Brain microvascular endothelial cell (primary cell): ENCODE results near the gene AHRR.

ENCODE experiments used
- DNase-seq: peaks from one replicate; pipeline ENCODE4 v3.0.0-alpha.2; 2020
- H3K27ac ChIP-seq: fragments of 250-450 bp; sonication (Bioruptor Pico); 2 replicates; pipeline ENCODE4 v1.5.1; 2020; ENCODE audit warnings: mild to moderate bottlenecking, moderate library complexity
- H3K27me3 ChIP-seq: fragments of 250-450 bp; sonication (Bioruptor Pico); replicated peaks from 2 replicates; pipeline ENCODE4 v1.5.1; 2020; ENCODE audit warnings: mild to moderate bottlenecking
- H3K36me3 ChIP-seq: fragments of 250-450 bp; sonication (Bioruptor Pico); replicated peaks from 2 replicates; pipeline ENCODE4 v1.5.1; 2020; ENCODE audit warnings: mild to moderate bottlenecking
- H3K4me3 ChIP-seq: 2 replicates; pipeline ENCODE4 v1.5.1; 2011; ENCODE audit warnings: low read depth, mild to moderate bottlenecking, control low read depth, low read length, moderate library complexity
- in situ Hi-C: cut with HindIII; loops from 2 replicates; pipeline ENCODE4 v1.10.0; 2017; ENCODE audit warnings: low sequenced_read_pairs, low pct_ligation_motif_present
- TF ChIP-seq, protein P1 (sequence below): IDR thresholded peaks from 2 replicates; pipeline ENCODE4 v1.5.1; 2011; ENCODE audit warnings: low read depth, mild to moderate bottlenecking, moderate library complexity, low read length, control low read depth, inconsistent platforms; ENCODE audit errors: missing control alignments

The AHRR gene

DNA sequence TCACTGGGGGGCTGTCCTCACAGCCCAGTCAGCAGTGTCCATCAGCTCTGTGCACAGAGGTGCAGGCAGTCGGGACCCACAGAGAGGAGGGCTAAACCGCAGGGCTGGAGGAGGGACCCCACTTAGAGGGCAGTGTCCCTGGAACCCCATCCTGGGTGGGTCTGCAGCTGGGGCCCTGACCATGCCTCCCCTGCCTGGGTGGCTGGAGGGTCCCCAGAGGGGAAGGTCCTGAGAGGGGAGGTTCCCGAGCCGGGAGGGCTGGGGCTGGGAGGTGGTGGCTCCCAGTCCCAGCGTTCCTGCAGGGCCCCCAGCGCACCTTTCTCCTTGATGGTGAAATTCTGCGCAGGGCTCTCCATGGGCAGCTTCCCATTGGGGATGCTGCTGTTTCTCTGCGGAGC, 154.2 kb downstream of the AHRR start:
- TF ChIP-seq, protein P1, sequence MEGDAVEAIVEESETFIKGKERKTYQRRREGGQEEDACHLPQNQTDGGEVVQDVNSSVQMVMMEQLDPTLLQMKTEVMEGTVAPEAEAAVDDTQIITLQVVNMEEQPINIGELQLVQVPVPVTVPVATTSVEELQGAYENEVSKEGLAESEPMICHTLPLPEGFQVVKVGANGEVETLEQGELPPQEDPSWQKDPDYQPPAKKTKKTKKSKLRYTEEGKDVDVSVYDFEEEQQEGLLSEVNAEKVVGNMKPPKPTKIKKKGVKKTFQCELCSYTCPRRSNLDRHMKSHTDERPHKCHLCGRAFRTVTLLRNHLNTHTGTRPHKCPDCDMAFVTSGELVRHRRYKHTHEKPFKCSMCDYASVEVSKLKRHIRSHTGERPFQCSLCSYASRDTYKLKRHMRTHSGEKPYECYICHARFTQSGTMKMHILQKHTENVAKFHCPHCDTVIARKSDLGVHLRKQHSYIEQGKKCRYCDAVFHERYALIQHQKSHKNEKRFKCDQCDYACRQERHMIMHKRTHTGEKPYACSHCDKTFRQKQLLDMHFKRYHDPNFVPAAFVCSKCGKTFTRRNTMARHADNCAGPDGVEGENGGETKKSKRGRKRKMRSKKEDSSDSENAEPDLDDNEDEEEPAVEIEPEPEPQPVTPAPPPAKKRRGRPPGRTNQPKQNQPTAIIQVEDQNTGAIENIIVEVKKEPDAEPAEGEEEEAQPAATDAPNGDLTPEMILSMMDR = no peak
- Histone ChIP-seq H3K36me3 (no peaks in the 10 kb centered on the region), H3K4me3 (no peak overlapping the region), H3K27me3 (peaks cover 32% of the 10 kb centered on the region), H3K27ac (no peak overlapping the region)
- no peak for DNase-seq
- in situ Hi-C loops = no loop called here

DNA sequence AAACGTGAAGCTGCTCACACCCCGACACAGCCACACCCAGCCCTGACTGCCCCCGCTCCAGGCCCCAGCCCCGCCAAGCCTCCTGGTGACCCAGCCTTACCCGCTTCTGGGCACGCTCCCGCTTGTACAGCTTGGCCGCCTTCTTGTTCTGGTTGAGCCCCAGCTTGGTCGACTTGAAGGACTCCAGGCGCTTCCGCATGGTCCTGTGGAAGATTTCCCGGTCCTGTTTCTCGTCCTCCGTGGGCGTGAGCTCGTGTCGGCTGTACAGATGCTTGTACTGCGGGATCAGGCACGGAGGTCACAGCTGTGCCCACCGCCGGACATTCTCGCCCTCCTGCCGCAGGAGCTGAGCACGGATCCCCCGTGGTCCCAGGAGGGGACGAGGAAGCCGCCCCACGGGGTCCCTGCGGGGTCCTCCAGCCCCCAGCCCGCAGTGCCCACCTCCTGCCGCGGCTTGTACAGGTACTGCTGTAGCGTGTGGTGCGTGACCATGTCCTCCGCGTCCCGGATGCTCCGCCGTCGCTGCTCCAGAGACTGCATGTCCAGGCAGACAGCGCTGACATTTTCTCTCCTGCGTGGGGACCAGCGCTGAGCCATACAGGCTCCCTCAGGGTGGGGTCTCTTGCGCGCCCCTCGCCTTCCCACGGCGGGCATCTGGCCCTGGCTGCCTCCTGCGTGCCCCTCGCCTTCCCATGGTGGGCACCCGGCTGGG, 154.7 kb downstream of the AHRR start:
- in situ Hi-C loops = no loop called here
- Histone ChIP-seq H3K4me3 (no peak overlapping the region), H3K36me3 (no peaks in the 10 kb centered on the region), H3K27ac (no peak overlapping the region), H3K27me3 (peaks cover 32% of the 10 kb centered on the region)
- TF ChIP-seq, protein P1 = no peak
- no peak for DNase-seq

DNA sequence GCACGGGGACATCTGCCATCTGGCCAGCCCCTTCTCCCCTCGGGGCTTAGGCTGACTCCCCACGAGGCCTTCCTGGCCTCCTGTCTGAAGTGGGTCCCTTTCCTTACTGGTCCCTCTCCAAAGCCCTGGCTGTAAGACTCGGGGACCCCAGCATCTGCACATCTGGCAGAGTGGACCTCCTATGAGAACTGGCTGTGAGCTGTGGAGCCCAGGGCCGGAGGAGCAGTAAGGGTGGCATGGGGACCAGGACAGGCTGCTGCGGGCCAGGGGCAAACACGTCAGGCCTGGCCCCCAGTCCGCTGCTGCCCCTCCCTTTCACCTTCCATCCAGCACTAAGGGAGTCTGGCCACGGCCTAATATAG, 155.3 kb downstream of the AHRR start:
- in situ Hi-C loops = no loop called here
- Histone ChIP-seq H3K27me3 (peaks cover 32% of the 10 kb centered on the region), H3K4me3 (no peak overlapping the region), H3K36me3 (no peaks in the 10 kb centered on the region), H3K27ac (no peak overlapping the region)
- TF ChIP-seq, protein P1 = no peak
- DNase-seq = no peak

DNA sequence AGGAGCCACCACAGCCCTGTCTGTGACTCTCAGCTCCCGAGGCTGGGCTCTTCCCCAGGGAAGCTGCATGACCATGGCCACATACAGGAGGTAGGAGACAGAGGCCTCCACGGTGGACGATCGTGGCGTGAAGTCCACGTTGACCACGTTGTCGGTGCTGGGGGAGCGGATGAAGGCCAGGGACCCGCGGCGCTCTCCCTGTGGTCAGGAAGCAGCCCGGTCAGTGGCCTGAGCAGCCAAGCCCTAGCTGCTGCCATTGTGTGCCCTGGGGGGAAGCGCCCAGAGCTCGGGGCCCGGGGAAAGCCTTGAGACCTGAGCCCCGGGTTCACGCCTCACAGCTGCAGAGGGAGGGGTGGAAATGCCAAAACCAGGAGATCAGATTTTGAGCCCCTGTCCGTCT, 155.7 kb downstream of the AHRR start:
- peaks cover 32% of the 10 kb centered on the region for H3K27me3 ChIP-seq
- in situ Hi-C loops = no loop called here
- no peak overlapping the region for H3K4me3 ChIP-seq
- no peak overlapping the region for H3K27ac ChIP-seq
- no peak for DNase-seq
- TF ChIP-seq, protein P1 = no peak
- H3K36me3 ChIP-seq = no peaks in the 10 kb centered on the region

DNA sequence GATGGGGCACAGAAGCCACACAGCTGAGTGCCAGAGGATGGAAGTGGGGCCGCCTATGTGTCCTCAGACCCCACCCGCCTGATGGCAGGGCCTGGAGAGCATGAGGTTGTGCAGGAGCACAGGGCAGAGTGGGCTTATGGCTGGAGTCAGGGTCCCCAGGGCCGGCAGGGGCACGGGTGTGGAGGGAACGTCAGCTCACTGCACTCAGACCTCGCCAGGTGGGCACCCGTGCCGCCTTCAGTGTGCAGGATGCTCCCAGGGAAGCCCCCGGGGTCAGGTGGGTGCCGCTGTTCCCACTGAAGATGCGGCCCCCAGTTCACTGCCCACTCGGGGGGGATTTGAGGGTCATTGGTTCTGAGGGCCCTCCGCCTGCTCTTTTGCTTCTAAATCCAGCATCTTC, 156.4 kb downstream of the AHRR start:
- H3K27me3 ChIP-seq = peaks cover 32% of the 10 kb centered on the region
- TF ChIP-seq, protein P1 = no peak
- DNase-seq = no peak
- no peaks in the 10 kb centered on the region for H3K36me3 ChIP-seq
- in situ Hi-C loops = no loop called here
- H3K27ac ChIP-seq = no peak overlapping the region
- no peak overlapping the region for H3K4me3 ChIP-seq
